HG02588 (cell line): ENCODE data around the gene CMTM7.

Experiments
- ATAC-seq: cut with Tn5 transposase; IDR thresholded peaks from one replicate; pipeline ENCODE4 v1.9.1; 2021; ENCODE audit warnings: mild to moderate bottlenecking, moderate library complexity; ENCODE audit not compliant: unreplicated experiment

CMTM7 gene

GRCh38 chr3:32391643-32392535 lies at the start of gene CMTM7:
Gene CMTM7, plus strand, starts transcription at chr3:32391853. Its CDS starts 54 bp downstream, at chr3:32391907.
- peak; percentile 36 for ATAC-seq

GRCh38 chr3:32347343-32348125 lies 44.1 kb upstream of the CMTM7 start:
- ATAC-seq, result no peak

- no peak for ATAC-seq
These were observed 42.5 kb upstream of the CMTM7 start for GRCh38 chr3:32349184-32349583.

- ATAC-seq, result no peak
These were observed 39.1 kb upstream of the CMTM7 start for GRCh38 chr3:32352563-32352962.

- ATAC-seq, result no peak
These were observed 38.3 kb upstream of the CMTM7 start for GRCh38 chr3:32353351-32353750.

- no peak for ATAC-seq
These were observed 37.3 kb upstream of the CMTM7 start for GRCh38 chr3:32354362-32354778.

GRCh38 chr3:32355751-32356291 lies 35.8 kb upstream of the CMTM7 start:
- ATAC-seq, result no peak

GRCh38 chr3:32359766-32360492 lies 31.7 kb upstream of the CMTM7 start:
- ATAC-seq, result no peak

GRCh38 chr3:32360493-32360827 lies 31.2 kb upstream of the CMTM7 start:
- ATAC-seq, result no peak

- ATAC-seq, result no peak
These were observed 24.8 kb upstream of the CMTM7 start for GRCh38 chr3:32366638-32367397.

- no peak for ATAC-seq
These were observed 24.2 kb upstream of the CMTM7 start for GRCh38 chr3:32367442-32367841.

GRCh38 chr3:32371461-32372212 lies 20.0 kb upstream of the CMTM7 start:
- ATAC-seq, result no peak

GRCh38 chr3:32372213-32372490 lies 19.5 kb upstream of the CMTM7 start:
- ATAC-seq, result no peak

GRCh38 chr3:32373276-32373675 lies 18.4 kb upstream of the CMTM7 start:
- no peak for ATAC-seq

- ATAC-seq, result no peak
These were observed 17.8 kb upstream of the CMTM7 start for GRCh38 chr3:32373844-32374243.

GRCh38 chr3:32374788-32375595 lies 16.7 kb upstream of the CMTM7 start:
- ATAC-seq, result peak; percentile 50

GRCh38 chr3:32375596-32375930 lies 16.1 kb upstream of the CMTM7 start:
- ATAC-seq, result no peak

- ATAC-seq, result no peak
These were observed 15.5 kb upstream of the CMTM7 start for GRCh38 chr3:32376115-32376514.

- ATAC-seq, result no peak
These were observed 11.7 kb upstream of the CMTM7 start for GRCh38 chr3:32379831-32380500.
